CD4-positive, alpha-beta T cell treated with Interleukin-6 for 4 hours (primary cell): ENCODE data around the gene GRIFIN.
"Not testable (repeated sequence)": the region's sequence is repeated elsewhere in the genome, so short reads cannot be mapped to it uniquely, and the experiment has no call there.

Source experiments
- DNase-seq: peaks from one replicate; pipeline ENCODE4 v3.0.0-alpha.2; 2020; ENCODE audit warnings: mixed read lengths

Gene GRIFIN

DNA sequence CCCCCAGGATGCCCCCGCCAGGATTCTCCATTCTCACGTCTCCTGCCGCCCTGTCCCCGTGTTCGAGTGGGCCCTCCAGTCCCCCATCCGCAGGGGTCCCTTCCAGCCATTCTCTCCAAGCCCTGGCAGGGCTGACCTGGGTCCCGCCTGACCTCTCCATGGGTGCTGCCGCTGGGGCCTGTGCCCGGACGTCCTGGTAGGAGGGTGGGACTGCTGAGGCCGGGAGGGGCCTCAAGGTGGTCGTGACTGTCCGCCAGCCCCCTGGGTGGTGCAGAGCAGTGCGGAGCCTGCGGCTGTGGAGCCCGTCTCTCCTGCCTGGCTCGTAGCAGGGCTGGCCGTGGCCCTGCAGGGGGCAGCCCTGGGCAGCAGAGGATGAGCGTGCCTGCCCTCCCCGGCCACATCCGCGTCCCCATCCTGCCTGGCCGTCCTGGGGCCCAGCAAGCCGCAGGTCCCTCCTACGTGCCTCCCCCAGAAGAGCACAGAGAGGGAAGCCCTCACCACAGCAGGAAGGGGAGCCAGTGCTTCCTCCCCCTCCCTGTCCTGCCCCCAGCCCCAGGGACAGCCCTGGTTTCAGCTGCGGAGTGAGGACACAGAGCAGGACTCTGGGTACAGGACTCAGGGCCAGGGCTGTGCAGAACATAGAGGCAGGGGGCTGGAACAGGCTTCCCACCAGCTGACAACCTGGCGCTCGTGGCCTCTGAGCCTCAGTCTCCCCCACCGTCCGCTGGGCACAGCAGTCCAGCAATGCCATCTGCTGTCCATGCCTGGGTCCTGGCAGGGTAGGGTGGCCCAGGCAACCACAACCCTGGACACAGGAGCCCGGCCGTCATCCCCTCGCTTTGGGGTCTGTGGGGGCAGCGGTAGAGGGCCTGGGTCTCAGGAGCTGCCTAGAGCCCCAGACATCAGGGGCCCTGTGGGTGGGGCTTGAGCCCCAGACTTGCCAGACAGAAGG, 1.5 kb upstream of the GRIFIN start:
- DNase-seq, result peak; percentile 77

DNA sequence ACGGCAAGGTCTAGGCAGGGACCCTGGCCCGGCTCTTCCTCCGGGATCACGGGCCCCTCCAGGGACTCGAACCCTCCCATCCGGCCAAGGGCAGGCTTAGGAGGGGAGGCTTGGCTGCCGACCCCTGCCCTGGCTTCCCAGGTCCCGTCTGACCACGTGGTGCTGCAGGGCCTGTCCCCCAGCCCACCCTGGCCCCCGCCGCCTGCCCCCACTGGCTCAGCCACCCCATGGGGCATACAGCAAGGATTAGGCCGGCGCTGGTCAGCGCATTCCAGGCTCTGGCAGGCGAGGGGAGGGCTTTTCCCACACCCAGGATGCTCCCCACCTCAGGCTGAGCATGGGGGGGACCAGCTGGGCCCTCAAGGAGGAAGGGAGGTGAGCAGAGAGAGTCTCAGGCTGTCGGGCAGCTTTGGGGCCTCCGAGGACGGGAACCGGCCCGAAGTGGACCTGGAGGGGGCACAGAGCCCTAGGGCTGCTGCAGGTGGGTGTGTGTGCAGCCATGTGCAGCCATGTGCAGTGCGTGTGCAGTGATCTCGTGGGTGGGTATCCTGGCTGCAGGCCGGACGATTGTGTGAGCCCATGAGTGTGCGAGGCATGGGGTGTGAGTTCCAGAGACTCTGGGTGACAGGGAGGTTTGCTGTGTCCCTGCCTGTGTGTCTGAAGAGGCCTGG, 713 bp upstream of the GRIFIN start:
- no peak for DNase-seq

DNA sequence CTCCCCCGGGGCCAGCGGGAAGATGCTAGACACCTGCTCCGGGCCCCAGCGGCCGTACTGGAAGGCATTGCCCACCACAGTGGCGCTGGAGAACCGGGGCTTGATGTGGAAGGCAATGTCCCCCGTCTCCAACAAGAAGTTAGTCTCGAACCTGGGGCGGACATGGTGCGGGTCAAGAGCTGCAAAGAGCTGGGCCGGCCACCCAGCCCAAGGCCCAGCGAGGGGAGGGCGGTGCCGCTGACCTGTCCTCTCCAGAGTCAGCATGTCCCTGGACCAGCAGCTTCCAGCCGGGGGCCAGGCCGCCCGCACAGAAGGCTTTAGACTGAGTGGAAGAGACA, 551 bp downstream of the GRIFIN start:
- no peak for DNase-seq

DNA sequence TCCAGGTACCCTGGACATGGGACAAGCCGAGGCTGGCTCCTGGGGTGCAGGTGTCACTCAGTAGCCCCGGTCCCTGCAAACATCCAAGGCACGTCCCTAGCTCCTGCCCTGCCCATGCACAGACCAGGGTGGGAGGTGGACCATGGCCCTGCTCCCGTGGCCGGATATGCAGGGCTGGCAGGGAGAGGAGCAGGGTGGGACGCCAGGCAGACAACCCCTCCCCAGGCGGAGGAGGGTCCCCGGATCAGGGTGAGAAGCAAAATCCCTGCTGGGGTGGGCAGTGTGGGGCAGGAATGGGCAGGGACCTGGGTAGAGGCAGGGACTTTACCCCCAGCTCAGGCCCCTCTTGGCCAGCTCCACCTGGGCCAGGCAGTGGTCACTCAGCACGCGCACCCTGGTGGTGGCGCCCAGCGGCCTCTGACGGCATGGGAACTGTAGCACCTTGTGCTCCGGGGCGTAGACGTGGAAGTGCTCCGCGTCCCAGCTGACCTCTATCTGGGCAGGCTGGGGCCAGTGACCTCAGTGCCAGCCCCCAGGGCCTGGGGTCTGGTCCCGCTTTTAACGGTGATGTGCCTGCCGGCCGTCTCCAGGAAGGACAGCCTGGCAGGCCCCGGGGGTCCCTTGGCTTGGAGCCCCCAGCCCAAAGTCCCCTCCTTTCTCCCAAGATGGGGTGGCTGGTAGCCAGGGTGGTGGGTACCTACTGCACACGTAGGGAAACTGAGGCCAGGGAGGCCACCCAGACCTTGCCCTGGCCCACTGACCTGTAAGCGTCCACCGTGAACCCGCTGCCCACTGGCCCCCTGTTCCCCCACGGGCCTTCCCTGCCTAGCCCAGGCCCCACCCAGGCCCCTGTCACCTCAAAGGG, 1.2 kb downstream of the GRIFIN start:
- no peak for DNase-seq

DNA sequence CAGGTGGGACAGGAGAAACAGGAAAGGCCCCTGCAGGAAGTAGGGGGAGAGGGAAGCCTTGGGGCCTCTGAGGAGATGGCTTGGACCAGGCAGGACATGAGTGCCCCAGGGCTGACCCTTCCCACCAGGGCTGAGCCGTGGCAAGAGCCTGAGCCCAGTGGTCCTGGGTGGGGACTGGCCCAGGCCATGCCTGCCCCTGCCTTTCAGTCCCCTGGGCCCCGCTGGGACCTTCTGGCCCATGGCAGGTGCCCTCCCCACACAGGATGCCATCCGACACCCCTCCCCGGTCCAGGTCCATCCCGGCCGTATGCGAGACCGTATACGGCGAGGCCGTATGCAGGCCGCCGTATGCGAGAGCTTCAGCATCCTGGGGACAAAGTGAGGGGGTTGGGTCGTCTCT, 2.0 kb downstream of the GRIFIN start:
- DNase-seq, result no peak

DNA sequence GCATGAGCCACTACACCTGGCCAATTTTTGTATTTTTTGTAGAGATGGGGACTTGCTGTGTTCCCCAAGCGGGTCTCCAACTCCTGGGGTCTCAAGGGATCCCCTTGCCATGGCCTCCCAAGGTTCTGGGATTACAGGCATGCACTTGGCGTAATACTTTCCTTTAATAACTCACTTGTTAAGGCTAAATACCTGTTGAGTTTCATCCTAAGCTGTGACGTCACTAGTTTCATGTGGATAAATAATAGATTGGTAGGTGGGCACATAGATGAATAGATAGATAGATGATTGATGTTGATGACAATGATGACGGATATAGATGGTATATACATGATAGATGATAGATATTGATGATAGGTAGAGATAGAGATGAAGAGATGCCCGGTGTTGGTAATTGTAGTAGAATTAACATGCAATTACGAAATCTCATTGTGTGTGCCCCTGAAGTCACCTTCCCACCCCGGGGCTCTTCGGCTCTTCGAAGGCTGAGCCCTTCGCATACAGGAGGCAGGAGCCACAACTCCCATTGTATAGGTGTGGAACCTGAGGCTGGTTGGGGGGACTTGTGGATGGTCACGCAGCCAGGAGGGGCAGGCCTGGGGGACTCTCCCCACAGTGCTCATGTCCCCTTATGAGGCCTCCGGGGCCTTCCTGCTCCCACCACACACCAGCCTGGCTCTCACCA, 2.6 kb downstream of the GRIFIN start:
- DNase-seq, result no peak

DNA sequence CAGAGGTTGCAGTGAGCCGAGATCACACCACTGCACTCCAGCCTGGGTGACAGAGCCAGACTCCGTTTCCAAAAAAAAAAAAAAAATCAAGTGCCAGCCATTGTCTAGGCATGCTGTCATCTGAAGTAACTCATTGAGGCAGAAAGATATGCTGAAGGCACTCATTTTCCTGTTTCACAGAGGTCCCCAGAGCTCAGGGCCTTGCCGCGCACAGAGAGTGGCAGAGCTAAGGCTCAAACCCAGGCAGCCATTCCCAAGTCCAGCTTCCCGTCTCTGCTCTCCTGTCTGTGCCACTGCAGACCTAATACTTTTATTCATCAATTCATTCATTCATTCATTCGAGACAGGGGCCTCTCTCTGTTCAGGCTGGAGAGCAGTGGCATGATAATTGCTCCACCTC, 3.5 kb downstream of the GRIFIN start:
- no peak for DNase-seq

DNA sequence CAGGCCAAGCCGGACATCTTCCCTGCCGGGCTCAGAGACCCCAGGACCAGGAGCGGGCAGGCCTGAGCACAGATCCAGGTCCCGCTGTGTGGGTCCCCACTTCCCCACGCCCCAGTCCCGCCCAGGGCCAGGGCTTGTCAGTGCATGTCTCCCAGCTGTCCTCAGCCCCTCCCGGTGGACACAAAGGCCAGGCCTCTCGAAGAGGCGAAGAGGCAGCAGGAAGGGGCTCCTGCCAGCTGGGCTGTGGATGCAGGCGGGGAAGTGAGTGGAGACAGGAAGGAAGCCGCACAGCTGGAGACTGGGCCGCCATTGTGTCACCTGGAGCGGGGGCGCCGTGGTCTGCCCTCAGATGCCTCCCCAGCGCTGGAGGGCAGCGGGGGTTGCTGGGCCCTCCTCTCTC, 4.8 kb downstream of the GRIFIN start:
- no peak for DNase-seq

DNA sequence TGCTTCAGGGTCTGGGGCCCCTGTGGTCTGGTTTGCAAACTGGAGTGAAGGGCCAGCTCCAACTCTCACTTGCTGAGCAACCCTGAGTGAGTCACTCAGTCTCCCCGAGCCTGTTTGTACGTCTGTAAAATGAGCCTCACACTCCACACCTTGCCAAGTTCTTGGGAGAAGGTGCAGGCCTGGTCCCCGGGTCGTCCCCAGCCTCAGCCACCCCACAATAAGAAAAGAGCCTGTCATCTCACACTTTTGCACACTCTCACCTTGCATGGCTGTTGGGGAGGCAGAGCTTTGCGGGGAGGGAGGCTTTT, 5.2 kb downstream of the GRIFIN start:
- no peak for DNase-seq

DNA sequence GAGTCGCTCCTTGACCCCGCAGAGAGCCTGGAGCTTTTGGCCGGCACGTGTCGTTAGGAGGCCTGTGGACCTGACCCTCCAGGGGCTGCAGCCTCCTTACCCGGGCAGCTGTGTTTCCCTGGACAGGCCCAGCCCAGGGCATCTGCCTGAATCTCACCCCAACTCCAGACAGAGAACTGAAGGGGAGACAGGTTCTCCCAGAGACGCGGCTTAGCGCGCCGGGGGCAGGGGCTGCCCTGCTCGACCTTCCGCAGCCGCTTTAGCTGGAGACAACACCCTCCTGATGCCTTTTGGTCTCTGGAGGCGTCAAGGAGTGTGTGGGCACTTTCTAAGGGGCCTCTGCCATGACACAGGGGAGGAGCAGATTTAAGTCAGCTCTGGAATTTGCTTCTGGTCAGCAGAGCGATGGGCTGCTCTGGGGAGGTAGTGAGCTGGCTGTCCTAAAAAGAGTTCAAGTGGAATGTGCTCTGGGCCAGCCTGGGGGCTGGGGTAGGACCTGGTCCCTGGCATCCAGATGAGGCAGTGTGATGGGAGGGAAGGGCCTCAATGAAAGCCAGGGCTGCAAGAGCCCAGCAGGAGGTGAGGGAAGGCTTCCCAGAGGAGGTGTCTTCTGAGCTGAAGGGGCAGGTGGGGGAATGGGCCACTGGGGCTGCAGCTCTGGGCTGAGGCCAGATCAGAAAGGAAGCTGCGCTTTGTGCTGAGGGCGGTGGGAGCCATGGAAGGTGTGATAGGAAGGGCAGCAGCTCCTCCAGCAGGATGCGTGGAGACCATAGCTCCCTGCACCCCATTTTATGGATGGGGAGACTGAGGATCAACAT, 5.8 kb downstream of the GRIFIN start:
- DNase-seq, result no peak

DNA sequence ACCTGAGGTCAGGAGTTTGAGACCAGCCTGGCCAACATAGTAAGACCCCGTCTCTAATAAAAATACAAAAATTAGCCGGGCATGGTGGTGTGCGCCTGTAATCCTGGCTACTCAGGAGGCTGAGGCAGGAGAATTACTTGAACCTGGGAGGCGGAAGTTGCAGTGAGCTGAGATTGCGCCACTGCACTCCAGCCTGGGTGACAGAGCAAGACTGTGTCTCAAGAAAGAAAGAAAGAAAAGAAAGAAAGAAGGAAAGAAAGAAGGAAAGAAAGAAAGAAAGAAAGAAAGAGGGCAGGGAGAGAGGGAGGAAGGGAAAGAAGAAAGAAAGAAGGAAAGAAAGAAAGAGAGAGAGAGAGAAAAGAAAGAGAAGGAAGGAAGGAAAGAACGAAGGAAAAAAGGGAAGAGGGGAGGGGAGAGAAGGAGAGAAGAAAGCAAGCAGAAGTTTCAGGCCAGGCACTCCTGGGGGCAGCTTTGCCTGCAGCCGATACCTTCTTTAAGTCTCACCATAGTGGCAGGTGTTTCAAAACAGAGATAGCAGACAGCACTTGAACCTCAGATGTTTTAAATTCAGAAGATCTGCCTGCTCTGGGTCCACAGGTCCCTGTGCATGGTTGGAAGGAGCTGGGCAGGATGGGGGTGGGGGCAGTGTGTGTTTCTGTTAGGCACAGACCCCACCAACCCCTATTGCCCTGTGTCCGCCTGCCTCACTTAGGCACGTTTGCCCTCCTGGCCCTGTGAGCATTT, 6.6 kb downstream of the GRIFIN start:
- DNase-seq, result not testable (repeated sequence)

DNA sequence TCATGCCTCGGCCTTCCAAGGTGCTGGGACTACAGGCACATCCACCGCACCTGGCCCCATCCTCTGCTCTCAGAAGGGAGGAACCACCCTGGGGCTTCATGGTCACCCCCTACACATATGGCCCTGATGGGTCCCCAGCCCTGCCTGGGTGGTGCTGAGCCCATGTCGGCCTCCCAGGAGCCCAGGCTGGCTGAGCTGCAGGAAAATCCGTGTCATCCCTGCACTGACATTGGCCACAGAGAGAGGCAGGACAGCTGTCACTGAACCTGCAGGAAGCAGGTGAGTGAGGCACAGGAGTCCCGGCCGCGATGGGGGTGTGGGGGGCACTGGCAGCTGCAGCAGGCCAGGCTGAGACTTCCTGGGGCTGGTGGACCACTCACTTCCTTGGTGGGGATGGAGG, 8.0 kb downstream of the GRIFIN start:
- no peak for DNase-seq

DNA sequence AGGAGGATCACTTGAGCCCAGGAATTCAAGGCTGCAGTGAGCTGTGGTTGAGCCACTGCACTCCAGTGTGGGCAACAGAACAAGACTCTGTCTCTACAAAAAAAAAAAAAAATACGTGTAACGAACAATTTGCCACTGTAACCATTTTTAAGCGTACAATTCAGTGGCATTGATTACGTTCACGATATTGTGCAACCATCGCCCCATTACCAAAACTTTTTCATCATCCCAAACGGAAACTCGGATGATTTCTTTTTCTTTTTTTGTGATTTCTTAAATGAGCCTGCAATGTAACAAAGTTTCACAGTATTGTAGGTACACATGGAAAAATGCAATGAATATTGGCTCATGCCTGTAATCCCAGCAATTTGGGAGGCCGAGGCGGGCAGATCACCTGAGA, 9.5 kb downstream of the GRIFIN start:
- no peak for DNase-seq

DNA sequence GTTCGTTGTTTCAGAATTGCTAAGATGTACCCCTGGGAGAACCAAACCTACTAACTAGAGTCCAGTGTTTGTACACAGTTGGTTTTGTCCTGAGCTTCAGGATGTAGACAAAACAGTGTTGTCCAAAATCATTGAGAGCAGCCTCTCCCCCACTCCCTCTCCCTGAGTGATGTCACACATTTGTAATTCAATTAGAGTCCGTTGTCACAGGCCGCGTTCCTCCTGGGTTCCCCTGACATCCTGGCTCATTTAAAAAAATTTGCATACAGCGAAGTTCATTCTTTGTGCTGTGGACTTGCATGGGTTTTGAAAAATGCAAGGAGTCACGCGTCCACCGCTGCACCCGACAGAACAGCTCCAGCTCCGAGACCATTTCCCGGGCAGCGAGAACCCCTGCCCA, 10.3 kb downstream of the GRIFIN start:
- DNase-seq, result no peak

DNA sequence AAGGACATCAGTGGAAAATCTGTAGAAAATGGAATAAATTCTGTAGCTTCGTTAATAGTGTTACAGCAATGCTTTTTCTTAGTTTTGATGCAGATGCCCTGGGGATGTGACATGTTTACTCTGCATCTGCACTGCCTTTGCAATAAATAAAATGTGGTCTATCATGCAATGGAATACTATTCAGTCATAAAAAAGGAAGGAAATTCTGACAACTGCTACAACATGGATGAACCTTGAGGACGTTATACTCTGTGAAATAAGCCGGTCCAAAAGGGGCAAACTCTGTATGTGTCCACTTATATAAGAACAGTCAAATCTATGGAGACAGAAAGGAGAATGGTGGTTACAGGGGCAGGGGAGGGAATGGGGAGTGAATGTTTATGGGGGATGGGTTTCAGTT, 13.5 kb downstream of the GRIFIN start:
- no peak for DNase-seq

DNA sequence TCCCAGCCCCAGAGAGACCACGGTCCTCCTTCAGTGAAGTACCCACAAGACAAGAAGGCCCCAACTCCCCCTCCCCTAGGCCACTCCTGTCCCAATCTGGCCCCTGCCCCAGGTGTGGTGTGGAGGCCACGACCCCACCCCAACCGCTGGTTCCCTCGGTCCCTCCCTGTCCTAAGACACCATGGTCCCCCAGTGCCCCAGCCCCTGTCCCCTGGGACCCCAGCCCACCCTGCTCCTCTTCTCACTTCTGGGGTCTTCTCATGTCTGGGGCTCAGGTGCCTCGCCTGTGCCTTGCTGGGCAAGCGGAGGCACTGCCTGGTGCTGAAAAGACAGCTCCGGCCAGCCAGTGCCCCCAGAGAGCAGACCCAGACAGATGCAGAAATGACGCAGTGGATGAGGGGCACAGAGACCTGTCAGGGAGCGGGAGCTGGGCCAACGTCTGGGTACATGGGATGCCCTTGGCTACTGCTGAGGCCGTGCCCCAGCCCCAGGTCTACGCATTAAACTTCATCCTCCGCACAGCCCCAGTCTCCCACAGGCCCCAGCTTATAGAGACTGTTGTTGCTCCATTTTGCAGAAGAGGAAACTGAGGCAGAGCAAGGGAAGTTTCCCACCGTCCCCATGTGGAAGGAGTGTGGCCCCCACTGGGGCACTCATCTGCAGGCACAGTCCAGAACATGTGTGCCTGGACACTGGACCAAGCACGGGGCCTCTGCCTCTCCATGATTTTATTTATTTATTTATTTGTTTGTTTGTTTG, 14.8 kb downstream of the GRIFIN start:
- no peak for DNase-seq

DNA sequence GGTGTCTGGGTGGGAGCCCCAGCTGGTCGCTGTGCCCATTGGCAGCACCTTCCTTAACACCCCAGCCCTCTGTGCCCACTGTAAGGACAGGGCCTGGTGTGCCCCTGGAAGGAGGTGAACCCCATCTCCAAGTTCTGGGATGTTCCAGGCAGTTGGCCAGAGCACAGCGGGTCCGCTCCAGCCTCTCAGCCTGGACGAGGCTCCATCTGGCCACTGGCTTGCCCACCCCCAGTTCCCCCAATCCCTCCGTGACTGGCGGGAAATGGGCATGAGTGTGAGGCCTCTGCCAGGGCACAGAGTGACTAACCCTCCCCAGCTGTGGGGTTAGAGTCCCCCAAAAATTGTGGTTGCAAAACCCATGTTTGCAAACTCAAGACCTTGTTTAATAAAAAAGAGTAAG, 15.6 kb downstream of the GRIFIN start:
- no peak for DNase-seq

DNA sequence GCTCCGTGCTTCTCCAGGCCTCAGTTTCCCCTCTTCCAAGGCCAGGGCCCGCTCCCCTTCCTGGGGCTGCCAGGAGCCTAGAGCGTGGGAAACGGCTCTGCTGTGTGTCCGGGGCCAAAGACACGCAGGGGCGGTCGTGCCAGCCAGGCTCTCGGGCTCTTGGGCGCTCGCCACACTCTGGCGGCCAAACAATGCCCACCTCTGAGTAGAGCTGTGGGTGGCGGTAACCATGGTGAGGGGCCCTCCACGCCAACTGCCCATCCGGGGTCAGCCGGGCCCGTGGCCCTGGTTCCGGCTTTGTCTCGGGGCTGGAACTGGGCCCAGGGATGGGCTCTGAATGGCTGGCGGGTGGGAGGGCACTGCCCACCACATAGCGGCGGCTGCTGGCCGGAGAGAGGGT, 16.0 kb downstream of the GRIFIN start:
- no peak for DNase-seq

DNA sequence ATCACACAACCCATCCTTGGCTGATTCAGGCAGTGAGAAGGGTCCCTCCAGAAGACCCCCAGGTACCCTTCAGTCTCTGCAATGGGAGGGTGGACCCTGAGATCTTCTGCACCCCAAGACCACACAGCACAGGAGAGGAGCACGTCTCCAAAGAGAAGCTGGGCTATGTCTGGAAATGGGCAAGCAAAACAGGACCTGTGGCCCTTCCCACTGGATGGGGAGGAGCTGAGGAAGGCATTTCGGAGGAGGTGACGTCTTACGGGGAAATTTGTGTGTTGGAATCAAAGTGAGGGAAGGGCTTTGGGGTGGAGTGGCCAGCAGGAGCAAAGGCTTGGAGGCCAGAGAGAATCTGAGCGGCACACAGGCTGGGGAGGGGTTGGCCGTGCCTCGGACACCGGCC, 16.5 kb downstream of the GRIFIN start:
- DNase-seq, result no peak

DNA sequence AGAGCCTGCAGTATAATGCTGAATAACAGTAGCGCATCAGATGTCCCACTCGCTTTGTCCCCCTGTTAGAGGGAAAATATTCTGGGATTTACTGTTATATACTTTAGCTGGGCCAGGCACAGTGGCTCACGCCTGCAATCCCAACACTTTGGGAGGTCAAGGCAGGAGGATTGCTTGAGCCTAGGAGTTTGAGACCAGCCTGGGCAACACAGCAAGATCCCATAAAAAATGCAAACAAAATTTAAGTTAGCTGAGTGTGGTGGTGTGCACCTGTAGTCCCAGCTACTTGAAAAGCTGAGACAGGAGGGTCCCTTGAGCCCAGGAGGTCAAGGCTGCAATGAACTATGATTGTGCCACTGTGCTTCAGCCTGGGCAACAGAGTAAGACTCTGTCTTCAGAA, 22.3 kb downstream of the GRIFIN start:
- DNase-seq, result not testable (repeated sequence)
